ENCODE results near the gene KPNB1. TPM values are rescaled to one million over a fixed set of nuclear protein-coding genes. Genes with fewer than 3 reads are reported as not detected.

The KPNB1 gene
- total and polyA plus RNA-seq, 12 donors = 41.5 to 352 (median 214) TPM

GRCh38 chr17:47651704-47652103 is 2.0 kb downstream of the KPNB1 start:
- 45 to 60% (median 53%) methylated on average over 2 of the region's 2 CpGs for WGBS, 4 donors
- H3K36me3 ChIP-seq (replicated peaks in 1 of 2) = peaks cover 0 to 53% of the 10 kb centered on the region in 2 donors
- intact Hi-C loops (cut with DNase I) = no loop called here
- peaks cover 22 to 66% of the 10 kb centered on the region in 2 donors for H3K4me1 ChIP-seq (replicated peaks in 1 of 2)
- no peak for DNase-seq
- H3K4me3 ChIP-seq = no peak overlapping the region
- H3K27me3 ChIP-seq = no peaks in the 10 kb centered on the region
- no peak overlapping the region for H3K27ac ChIP-seq
- no peaks in the 10 kb centered on the region for H3K9me3 ChIP-seq (replicated peaks in 1 of 3)
- TF ChIP-seq POLR2A (IDR thresholded peaks at IDR 0.05) (no peak), CTCF (IDR thresholded peaks at IDR 0.05) (no peak)

- WGBS, 4 donors = 80 to 92% (median 86%) methylated on average over 6 of the region's 6 CpGs
- no peaks in the 10 kb centered on the region for H3K27me3 ChIP-seq
- TF ChIP-seq CTCF (IDR thresholded peaks at IDR 0.05) (no peak), POLR2A (IDR thresholded peaks at IDR 0.05) (no peak)
- DNase-seq = no peak
- peaks cover 0 to 62% of the 10 kb centered on the region in 2 donors for H3K36me3 ChIP-seq (replicated peaks in 1 of 2)
- H3K27ac ChIP-seq = no peak overlapping the region
- H3K4me3 ChIP-seq = no peak overlapping the region
- H3K4me1 ChIP-seq (replicated peaks in 1 of 2) = peaks cover 22 to 66% of the 10 kb centered on the region in 2 donors
- H3K9me3 ChIP-seq (replicated peaks in 1 of 3) = no peaks in the 10 kb centered on the region
- intact Hi-C loops (cut with DNase I) = no loop called here
Observed at GRCh38 chr17:47652570-47652969, 2.9 kb downstream of the KPNB1 start.

GRCh38 chr17:47653442-47653841 is 3.7 kb downstream of the KPNB1 start:
- Histone ChIP-seq H3K4me3 (no peak overlapping the region), H3K4me1 (replicated peaks in 1 of 2) (peaks cover 18 to 59% of the 10 kb centered on the region in 2 donors), H3K9me3 (replicated peaks in 1 of 3) (no peaks in the 10 kb centered on the region), H3K36me3 (replicated peaks in 1 of 2) (peaks cover 0 to 71% of the 10 kb centered on the region in 2 donors), H3K27ac (no peak overlapping the region), H3K27me3 (no peaks in the 10 kb centered on the region)
- 56 to 79% (median 72%) methylated on average over 2 of the region's 2 CpGs for WGBS, 4 donors
- TF ChIP-seq POLR2A (IDR thresholded peaks at IDR 0.05) = no peak
- TF ChIP-seq CTCF (IDR thresholded peaks at IDR 0.05) = no peak
- intact Hi-C loops (cut with DNase I) = no loop called here
- no peak for DNase-seq

GRCh38 chr17:47654991-47655390 is 5.3 kb downstream of the KPNB1 start:
- intact Hi-C loops (cut with DNase I) = no loop called here
- Histone ChIP-seq H3K4me1 (replicated peaks in 1 of 2) (peaks cover 13 to 64% of the 10 kb centered on the region in 2 donors), H3K36me3 (replicated peaks in 1 of 2) (peaks cover 0 to 86% of the 10 kb centered on the region in 2 donors), H3K4me3 (no peak overlapping the region), H3K9me3 (replicated peaks in 1 of 3) (no peaks in the 10 kb centered on the region), H3K27ac (peak overlapping the region in 1 of 5 donors; percentile 24), H3K27me3 (no peaks in the 10 kb centered on the region)
- TF ChIP-seq CTCF (IDR thresholded peaks at IDR 0.05) (no peak), POLR2A (IDR thresholded peaks at IDR 0.05) (no peak)
- no peak for DNase-seq
- 44 to 59% (median 50%) methylated on average over 6 of the region's 6 CpGs for WGBS, 4 donors
